Natural killer cell treated with Interleukin-12 subunit alpha and Interleukin-12 subunit beta and Interleukin-15 and Interleukin-18, amount 100 ng/mL, for 72 hours (primary cell): Measurements from ENCODE around the gene KLHL13. TPM values are rescaled to one million over a fixed set of nuclear protein-coding genes. Genes with fewer than 3 reads are reported as not detected.
"Not testable (repeated sequence)": the region's sequence is repeated elsewhere in the genome, so short reads cannot be mapped to it uniquely, and the experiment has no call there.

ENCODE experiments used
- ATAC-seq, 2 donors: fragments of 150-1000 bp; cut with Tn5 transposase in 1 of 2; sonication (Bioruptor Pico), chemical (Tn5 transposase) in 1 of 2; 2 replicates each; pipeline ENCODE4 v1.10.0; 2021
- DNase-seq: peaks from one replicate; pipeline ENCODE4 v3.0.0; 2022; ENCODE audit warnings: low spot score
- H3K27ac Mint-ChIP-seq, 2 donors: 1 replicate in 1 of 2; 2 replicates in 1 of 2; pipeline ENCODE4 v1.8.0; 2022; ENCODE audit warnings: mixed read lengths in 2 of 2, mild to moderate bottlenecking in 1 of 2, moderate library complexity in 1 of 2
- H3K27me3 Mint-ChIP-seq, 2 donors: 1 replicate in 1 of 2; 2 replicates in 1 of 2; pipeline ENCODE4 v1.8.0; 2022; ENCODE audit warnings: mixed read lengths in 2 of 2
- H3K36me3 Mint-ChIP-seq: one replicate; pipeline ENCODE4 v1.8.0; 2022; ENCODE audit warnings: mixed read lengths
- H3K4me1 Mint-ChIP-seq, 2 donors: 1 replicate in 1 of 2; 2 replicates in 1 of 2; pipeline ENCODE4 v1.8.0; 2022; ENCODE audit warnings: low read depth in 2 of 2, mixed read lengths in 2 of 2, mild to moderate bottlenecking in 1 of 2
- H3K4me3 Mint-ChIP-seq: one replicate; pipeline ENCODE4 v1.8.0; 2022; ENCODE audit warnings: mixed read lengths
- H3K9me3 Mint-ChIP-seq: 2 replicates; pipeline ENCODE4 v1.8.0; 2022; ENCODE audit warnings: mixed read lengths
- total RNA-seq, 2 donors: library from RNA; stranded (reverse); gene quantifications; one replicate each; pipeline ENCODE4 v1.2.3, GENCODE V29; 2022

KLHL13 gene
- total RNA-seq, 2 donors from 2014 or later = 0.86 to 1.0 TPM

- DNase-seq (no peak), ATAC-seq (no peak)
- H3K27ac Mint-ChIP-seq = no peak overlapping the region
- peaks cover 4% of the 10 kb centered on the region for H3K9me3 Mint-ChIP-seq
- no peaks in the 10 kb centered on the region for H3K4me1 Mint-ChIP-seq
- peaks cover 0 to 3% of the 10 kb centered on the region in 2 donors for H3K27me3 Mint-ChIP-seq
- no peak overlapping the region for H3K4me3 Mint-ChIP-seq
- no peaks in the 10 kb centered on the region for H3K36me3 Mint-ChIP-seq
These were observed 159.5 kb downstream of the KLHL13 start for GRCh38 chrX:117957128-117957527.

DNA sequence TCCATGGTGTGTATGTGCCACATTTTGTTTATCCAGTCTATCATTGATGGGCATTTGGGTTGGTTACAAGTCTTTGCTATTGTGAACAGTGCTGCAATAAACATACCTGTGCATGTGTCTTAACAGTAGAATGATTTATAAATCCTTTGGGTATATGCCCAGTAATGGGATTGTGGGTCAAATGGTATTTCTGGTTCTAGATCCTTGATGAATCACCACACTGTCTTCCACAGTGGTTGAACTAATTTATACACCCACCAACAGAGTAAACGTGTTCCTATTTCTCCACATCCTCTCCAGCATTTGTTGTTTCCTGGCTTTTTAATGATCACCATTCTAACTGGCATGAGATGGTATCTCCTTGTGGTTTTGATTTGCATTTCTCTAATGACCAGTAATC lies 177.3 kb downstream of the KLHL13 start:
- not testable (repeated sequence) for H3K4me3 Mint-ChIP-seq, H3K27me3 Mint-ChIP-seq, ATAC-seq, H3K27ac Mint-ChIP-seq, H3K9me3 Mint-ChIP-seq, H3K36me3 Mint-ChIP-seq, H3K4me1 Mint-ChIP-seq, DNase-seq

GRCh38 chrX:117936118-117936517 lies 180.5 kb downstream of the KLHL13 start:
- H3K9me3 Mint-ChIP-seq = no peaks in the 10 kb centered on the region
- no peak overlapping the region for H3K27ac Mint-ChIP-seq
- no peaks in the 10 kb centered on the region for H3K4me1 Mint-ChIP-seq
- H3K27me3 Mint-ChIP-seq = peaks cover 0 to 2% of the 10 kb centered on the region in 2 donors
- DNase-seq (no peak), ATAC-seq (no peak)
- H3K36me3 Mint-ChIP-seq = no peaks in the 10 kb centered on the region
- no peak overlapping the region for H3K4me3 Mint-ChIP-seq

DNA sequence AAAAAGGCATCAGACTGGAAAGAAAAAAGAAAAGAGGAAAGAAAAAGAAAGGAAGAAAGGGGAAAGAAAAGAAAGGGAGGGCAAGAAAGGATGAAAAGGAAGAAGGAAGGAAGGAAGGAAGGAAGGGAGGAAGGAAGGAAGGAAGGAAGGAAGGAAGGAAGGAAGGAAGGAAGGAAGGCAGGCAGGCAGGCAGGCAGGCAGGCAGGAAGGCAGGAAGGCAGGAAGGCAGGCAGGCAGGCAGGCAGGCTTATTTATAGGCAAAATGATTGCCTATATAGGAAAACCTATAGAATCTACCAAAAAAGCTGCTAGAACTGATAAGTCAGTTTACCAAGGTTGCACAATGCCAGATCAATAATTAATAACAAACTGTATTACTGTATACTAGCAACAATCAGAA lies 186.5 kb downstream of the KLHL13 start:
- not testable (repeated sequence) for H3K27ac Mint-ChIP-seq, DNase-seq, H3K9me3 Mint-ChIP-seq, H3K27me3 Mint-ChIP-seq, H3K36me3 Mint-ChIP-seq, H3K4me3 Mint-ChIP-seq, ATAC-seq, H3K4me1 Mint-ChIP-seq

DNA sequence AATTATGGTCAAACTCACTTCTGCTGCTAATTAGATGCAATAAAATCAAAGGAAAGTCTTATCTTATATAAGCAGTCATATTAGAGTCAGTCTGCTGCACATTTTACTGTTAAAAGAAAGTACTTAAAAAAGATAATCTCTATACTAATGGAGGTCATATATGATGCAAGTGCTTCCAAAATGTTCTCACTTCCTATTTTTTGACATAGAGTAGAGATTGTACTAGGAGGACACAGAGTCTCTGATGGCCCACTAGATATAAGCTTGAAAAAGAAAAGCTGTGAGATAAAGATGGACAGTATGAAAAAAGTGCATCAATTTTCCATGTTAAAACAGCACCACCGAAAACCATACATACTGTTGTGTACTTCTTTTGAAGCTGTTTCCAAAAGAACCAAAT lies 196.9 kb downstream of the KLHL13 start:
- no peak overlapping the region for H3K4me3 Mint-ChIP-seq
- no peak overlapping the region for H3K27ac Mint-ChIP-seq
- H3K36me3 Mint-ChIP-seq = no peaks in the 10 kb centered on the region
- no peaks in the 10 kb centered on the region for H3K9me3 Mint-ChIP-seq
- no peaks in the 10 kb centered on the region for H3K27me3 Mint-ChIP-seq
- no peak for DNase-seq
- ATAC-seq = no peak
- no peaks in the 10 kb centered on the region for H3K4me1 Mint-ChIP-seq

DNA sequence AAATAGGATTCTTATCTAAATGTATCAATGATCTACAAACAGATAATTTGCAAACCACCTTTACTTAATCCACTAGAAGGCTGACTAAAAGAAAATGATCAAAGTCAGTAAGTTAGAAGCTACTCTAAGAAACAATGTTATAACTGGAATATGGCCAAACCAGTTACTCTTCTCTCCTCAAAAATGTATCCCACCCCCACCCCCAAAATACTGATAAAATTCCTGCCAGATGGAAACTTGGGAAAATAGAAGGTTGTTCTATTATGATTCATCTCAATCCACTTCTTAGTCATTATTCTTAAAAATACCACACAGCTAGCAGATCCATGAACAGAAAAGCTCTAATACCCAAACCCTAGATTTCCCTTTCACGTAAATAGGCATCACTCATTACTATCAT lies 206.4 kb downstream of the KLHL13 start:
- Mint-ChIP-seq H3K9me3 (no peaks in the 10 kb centered on the region), H3K4me1 (no peaks in the 10 kb centered on the region), H3K27ac (no peak overlapping the region), H3K27me3 (no peaks in the 10 kb centered on the region), H3K4me3 (no peak overlapping the region), H3K36me3 (no peaks in the 10 kb centered on the region)
- no peak for ATAC-seq
- DNase-seq = no peak

GRCh38 chrX:117898226-117898625 lies 218.4 kb downstream of the KLHL13 start:
- ATAC-seq (no peak), DNase-seq (no peak)
- no peaks in the 10 kb centered on the region for H3K4me1 Mint-ChIP-seq
- no peaks in the 10 kb centered on the region for H3K36me3 Mint-ChIP-seq
- no peak overlapping the region for H3K4me3 Mint-ChIP-seq
- H3K27ac Mint-ChIP-seq = no peak overlapping the region
- peaks cover 3% of the 10 kb centered on the region for H3K9me3 Mint-ChIP-seq
- no peaks in the 10 kb centered on the region for H3K27me3 Mint-ChIP-seq

GRCh38 chrX:117895418-117895817 lies 221.2 kb downstream of the KLHL13 start:
- Mint-ChIP-seq H3K4me3 (no peak overlapping the region), H3K36me3 (no peaks in the 10 kb centered on the region), H3K4me1 (no peaks in the 10 kb centered on the region), H3K9me3 (peaks cover 3% of the 10 kb centered on the region), H3K27ac (no peak overlapping the region), H3K27me3 (no peaks in the 10 kb centered on the region)
- no peak for DNase-seq
- ATAC-seq = no peak

DNA sequence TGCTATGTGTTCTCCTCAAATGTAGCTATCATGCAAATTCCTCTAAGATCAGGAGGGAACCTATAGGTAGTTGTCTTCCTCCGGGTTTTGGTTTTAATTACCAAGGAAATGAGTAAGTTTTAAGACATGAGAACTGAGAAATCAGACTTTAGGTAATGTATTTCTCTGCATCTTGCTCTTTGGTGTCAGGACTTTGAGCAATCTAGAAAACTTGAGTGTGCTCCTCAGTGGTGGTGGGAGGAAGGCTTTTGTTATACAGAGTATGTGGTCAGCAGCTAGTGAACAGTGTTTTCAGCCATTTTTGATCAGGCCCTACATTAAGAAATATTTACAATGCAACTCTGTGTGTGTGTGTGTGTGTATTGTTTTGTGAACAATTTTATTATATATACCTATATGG lies 224.1 kb downstream of the KLHL13 start:
- H3K4me3 Mint-ChIP-seq = no peak overlapping the region
- DNase-seq (no peak), ATAC-seq (no peak)
- no peaks in the 10 kb centered on the region for H3K4me1 Mint-ChIP-seq
- H3K9me3 Mint-ChIP-seq = peaks cover 3% of the 10 kb centered on the region
- H3K27me3 Mint-ChIP-seq = peaks cover 0 to 2% of the 10 kb centered on the region in 2 donors
- no peak overlapping the region for H3K27ac Mint-ChIP-seq
- H3K36me3 Mint-ChIP-seq = no peaks in the 10 kb centered on the region

DNA sequence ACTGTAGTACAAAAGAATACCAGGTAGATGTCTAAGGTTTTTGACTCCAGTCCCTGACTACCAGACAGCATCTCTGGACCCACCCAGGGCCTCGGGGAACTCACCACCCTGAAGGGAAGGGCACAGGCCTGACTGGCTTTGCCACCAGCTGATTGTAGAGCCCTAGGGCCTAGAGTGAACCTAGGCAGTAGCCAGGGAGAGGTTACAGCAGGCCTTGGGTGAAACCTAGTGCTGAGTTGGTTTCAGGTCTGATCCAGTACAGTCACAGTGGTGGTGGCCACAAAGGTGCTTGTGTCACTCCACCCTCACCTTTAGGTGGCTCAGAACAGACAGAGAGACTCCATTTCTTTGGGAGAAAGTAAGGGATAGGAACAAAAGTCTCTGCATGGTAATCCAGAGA lies 244.8 kb downstream of the KLHL13 start:
- DNase-seq (no peak), ATAC-seq (no peak)
- no peaks in the 10 kb centered on the region for H3K36me3 Mint-ChIP-seq
- no peaks in the 10 kb centered on the region for H3K4me1 Mint-ChIP-seq
- H3K27me3 Mint-ChIP-seq = no peaks in the 10 kb centered on the region
- H3K4me3 Mint-ChIP-seq = no peak overlapping the region
- no peak overlapping the region for H3K27ac Mint-ChIP-seq
- peaks cover 9% of the 10 kb centered on the region for H3K9me3 Mint-ChIP-seq

GRCh38 chrX:117860517-117860916 lies 256.1 kb downstream of the KLHL13 start:
- DNase-seq (no peak), ATAC-seq (no peak)
- Mint-ChIP-seq H3K4me1 (no peaks in the 10 kb centered on the region), H3K9me3 (no peaks in the 10 kb centered on the region), H3K4me3 (no peak overlapping the region), H3K36me3 (no peaks in the 10 kb centered on the region), H3K27ac (no peak overlapping the region), H3K27me3 (no peaks in the 10 kb centered on the region)

- no peaks in the 10 kb centered on the region for H3K4me1 Mint-ChIP-seq
- H3K9me3 Mint-ChIP-seq = no peaks in the 10 kb centered on the region
These were observed 261.8 kb downstream of the KLHL13 start for GRCh38 chrX:117854806-117855205.

DNA sequence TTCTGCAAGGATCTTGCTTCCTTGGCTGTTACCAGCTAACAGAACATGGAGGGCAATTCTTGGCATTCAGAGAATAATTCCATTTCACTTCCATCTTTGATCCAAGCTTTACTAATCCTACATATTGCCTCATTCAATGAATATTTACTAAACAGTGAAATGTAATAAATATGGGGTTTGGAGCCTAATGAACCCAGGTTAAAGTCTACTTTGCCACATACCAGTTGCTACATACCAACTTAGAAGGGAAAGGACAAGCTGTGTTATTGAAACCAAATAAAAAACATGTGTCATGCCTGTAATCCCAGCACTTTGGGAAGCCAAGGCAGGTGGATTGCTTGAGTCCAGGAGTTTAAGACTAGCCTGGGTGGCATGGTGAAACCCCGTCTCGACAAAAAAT lies 265.6 kb downstream of the KLHL13 start:
- Mint-ChIP-seq H3K9me3 (no peaks in the 10 kb centered on the region), H3K27ac (no peak overlapping the region), H3K36me3 (no peaks in the 10 kb centered on the region), H3K4me3 (no peak overlapping the region), H3K27me3 (peaks cover 0 to 3% of the 10 kb centered on the region in 2 donors), H3K4me1 (no peaks in the 10 kb centered on the region)
- ATAC-seq (no peak), DNase-seq (no peak)

More at GRCh38 chrX:117854806-117855205, 261.8 kb downstream of the KLHL13 start:
- H3K4me3 Mint-ChIP-seq = no peak overlapping the region
- H3K27ac Mint-ChIP-seq = no peak overlapping the region
- peaks cover 0 to 3% of the 10 kb centered on the region in 2 donors for H3K27me3 Mint-ChIP-seq
- DNase-seq (no peak), ATAC-seq (no peak)
- no peaks in the 10 kb centered on the region for H3K36me3 Mint-ChIP-seq
